Prostate gland (tissue), 2 donors: ENCODE results near the gene ACTL7A. TPM values are rescaled to one million over a fixed set of nuclear protein-coding genes. Genes with fewer than 3 reads are reported as not detected.
"Not testable (repeated sequence)": the region's sequence is repeated elsewhere in the genome, so short reads cannot be mapped to it uniquely, and the experiment has no call there.

Experiments used
- DNase-seq: peaks from one replicate; pipeline ENCODE4 v3.0.0-alpha.2; 2019; ENCODE audit warnings: low spot score
- H3K27ac ChIP-seq, 2 donors: fragments of 200-600 bp; sonication (generic); 2 replicates each; pipeline ENCODE4 v1.5.1; 2017 to 2019
- H3K27me3 ChIP-seq: fragments of 200-600 bp; sonication (generic); replicated peaks from 2 replicates; pipeline ENCODE4 v1.5.1; 2019; ENCODE audit not compliant: insufficient read depth
- H3K36me3 ChIP-seq, 2 donors: fragments of 200-600 bp; sonication (generic); 1 replicate in 1 of 2; 2 replicates in 1 of 2; pipeline versions ENCODE4 v1.5.1 to v1.8.1; 2017 to 2019
- H3K4me1 ChIP-seq: fragments of 200-600 bp; sonication (generic); replicated peaks from 2 replicates; pipeline ENCODE4 v1.5.1; 2019
- H3K4me3 ChIP-seq, 2 donors: fragments of 200-600 bp; sonication (generic); 2 replicates each; pipeline ENCODE4 v1.5.1; 2017 to 2019
- H3K9me3 ChIP-seq: fragments of 200-600 bp; sonication (generic); 2 replicates; pipeline ENCODE4 v1.5.1; 2017
- POLR2A ChIP-seq: fragments of 450-650 bp; IDR thresholded peaks from one replicate; pipeline ENCODE4 v1.6.1; 2016; ENCODE audit warnings: antibody characterized with exemption, mild to moderate bottlenecking
- POLR2AphosphoS5 ChIP-seq: sonication (generic); formaldehyde crosslinking; IDR thresholded peaks from one replicate; pipeline ENCODE4 v1.6.1; 2017; ENCODE audit warnings: antibody characterized with exemption
- WGBS: methylation state at CpG from one replicate; pipeline ENCODE4 v1.1.5; 2018; 5-methylcytosine and 5-hydroxymethylcytosine counted together
- intact Hi-C: fragments of 100-400 bp; cut with DNase I; formaldehyde crosslinking; loops from one replicate; pipeline ENCODE4 v1.14.2; 2022
- total RNA-seq, 2 donors: library from RNA; depleted of rRNA; stranded (reverse); fragments of >200 nt; gene quantifications; one replicate each; pipeline ENCODE4 v1.1.0, GENCODE V29; 2016
- TF ChIP-seq, protein P1 (sequence below), 4 experiments: fragments of 200-600 bp in 2 of 4; fragments of 450-650 bp in 2 of 4; sonication (generic) in 2 of 4; IDR thresholded peaks; 1 replicate in 3 of 4; 2 replicates in 1 of 4; pipeline ENCODE4 v1.5.1; 2016 to 2019; ENCODE audit warnings: antibody characterized with exemption in 4 of 4, mild to moderate bottlenecking in 2 of 4, moderate library complexity in 2 of 4

ACTL7A gene
- total RNA-seq, 2 donors from 2014 or later, result 10.1 TPM; not detected in 1

GRCh38 chr9:108838017-108838416, 24.0 kb upstream of the ACTL7A start:
- no peak for DNase-seq
- no peaks in the 10 kb centered on the region for H3K9me3 ChIP-seq
- H3K27me3 ChIP-seq, result no peaks in the 10 kb centered on the region
- intact Hi-C loops, result no loop called here
- TF ChIP-seq POLR2A (no peak), POLR2AphosphoS5 (no peak)
- TF ChIP-seq, protein P1, sequence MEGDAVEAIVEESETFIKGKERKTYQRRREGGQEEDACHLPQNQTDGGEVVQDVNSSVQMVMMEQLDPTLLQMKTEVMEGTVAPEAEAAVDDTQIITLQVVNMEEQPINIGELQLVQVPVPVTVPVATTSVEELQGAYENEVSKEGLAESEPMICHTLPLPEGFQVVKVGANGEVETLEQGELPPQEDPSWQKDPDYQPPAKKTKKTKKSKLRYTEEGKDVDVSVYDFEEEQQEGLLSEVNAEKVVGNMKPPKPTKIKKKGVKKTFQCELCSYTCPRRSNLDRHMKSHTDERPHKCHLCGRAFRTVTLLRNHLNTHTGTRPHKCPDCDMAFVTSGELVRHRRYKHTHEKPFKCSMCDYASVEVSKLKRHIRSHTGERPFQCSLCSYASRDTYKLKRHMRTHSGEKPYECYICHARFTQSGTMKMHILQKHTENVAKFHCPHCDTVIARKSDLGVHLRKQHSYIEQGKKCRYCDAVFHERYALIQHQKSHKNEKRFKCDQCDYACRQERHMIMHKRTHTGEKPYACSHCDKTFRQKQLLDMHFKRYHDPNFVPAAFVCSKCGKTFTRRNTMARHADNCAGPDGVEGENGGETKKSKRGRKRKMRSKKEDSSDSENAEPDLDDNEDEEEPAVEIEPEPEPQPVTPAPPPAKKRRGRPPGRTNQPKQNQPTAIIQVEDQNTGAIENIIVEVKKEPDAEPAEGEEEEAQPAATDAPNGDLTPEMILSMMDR (IDR thresholded peaks at IDR 0.05), result no peak
- no peaks in the 10 kb centered on the region for H3K4me1 ChIP-seq
- no peak overlapping the region for H3K27ac ChIP-seq
- H3K36me3 ChIP-seq, result no peaks in the 10 kb centered on the region
- H3K4me3 ChIP-seq, result no peak overlapping the region
- WGBS, result 95% methylated on average over 6 of the region's 6 CpGs

DNA sequence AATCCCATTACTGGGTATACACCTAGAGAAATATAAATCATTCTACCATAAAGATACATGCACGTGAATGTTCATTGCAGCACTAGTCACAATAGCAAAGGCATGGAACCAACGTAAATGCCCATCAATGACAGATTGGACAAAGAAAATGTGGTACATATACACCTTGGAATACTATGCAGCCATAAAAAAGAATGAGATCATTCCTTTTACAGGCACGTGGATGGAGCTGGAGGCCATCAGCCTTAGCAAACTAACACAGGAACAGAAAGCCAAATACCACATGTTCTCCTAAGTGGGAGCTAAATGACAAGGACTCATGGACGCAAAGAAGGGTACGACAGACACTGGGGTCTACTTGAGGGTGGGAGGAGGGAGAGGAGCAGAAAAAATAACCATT, 22.5 kb upstream of the ACTL7A start:
- WGBS, result 89% methylated on average over 5 of the region's 5 CpGs
- DNase-seq, H3K27ac ChIP-seq, H3K27me3 ChIP-seq, H3K4me1 ChIP-seq, intact Hi-C loops, H3K36me3 ChIP-seq, H3K4me3 ChIP-seq, H3K9me3 ChIP-seq: not testable (repeated sequence)

GRCh38 chr9:108842610-108843295, 19.3 kb upstream of the ACTL7A start:
- DNase-seq, result no peak

GRCh38 chr9:108844391-108844790, 17.7 kb upstream of the ACTL7A start:
- WGBS, result 52% methylated on average over 2 of the region's 2 CpGs
- Histone ChIP-seq H3K27me3 (no peaks in the 10 kb centered on the region), H3K36me3 (no peaks in the 10 kb centered on the region), H3K9me3 (no peaks in the 10 kb centered on the region), H3K4me1 (no peaks in the 10 kb centered on the region), H3K27ac (no peak overlapping the region), H3K4me3 (no peak overlapping the region)
- TF ChIP-seq, protein P1 (IDR thresholded peaks at IDR 0.05), result no peak
- no peak for TF ChIP-seq POLR2AphosphoS5
- no peak for TF ChIP-seq POLR2A
- intact Hi-C loops, result no loop called here
- no peak for DNase-seq

More at GRCh38 chr9:108842610-108843295, 19.3 kb upstream of the ACTL7A start:
- no peaks in the 10 kb centered on the region for H3K9me3 ChIP-seq
- 78% methylated on average over 16 of the region's 16 CpGs for WGBS
- H3K36me3 ChIP-seq, result no peaks in the 10 kb centered on the region
- H3K4me3 ChIP-seq, result no peak overlapping the region
- intact Hi-C loops, result no loop called here
- no peak overlapping the region for H3K27ac ChIP-seq
- TF ChIP-seq POLR2A (no peak), POLR2AphosphoS5 (no peak)
- TF ChIP-seq, protein P1 (IDR thresholded peaks at IDR 0.05), result no peak
- H3K4me1 ChIP-seq, result no peaks in the 10 kb centered on the region
- H3K27me3 ChIP-seq, result no peaks in the 10 kb centered on the region

DNA sequence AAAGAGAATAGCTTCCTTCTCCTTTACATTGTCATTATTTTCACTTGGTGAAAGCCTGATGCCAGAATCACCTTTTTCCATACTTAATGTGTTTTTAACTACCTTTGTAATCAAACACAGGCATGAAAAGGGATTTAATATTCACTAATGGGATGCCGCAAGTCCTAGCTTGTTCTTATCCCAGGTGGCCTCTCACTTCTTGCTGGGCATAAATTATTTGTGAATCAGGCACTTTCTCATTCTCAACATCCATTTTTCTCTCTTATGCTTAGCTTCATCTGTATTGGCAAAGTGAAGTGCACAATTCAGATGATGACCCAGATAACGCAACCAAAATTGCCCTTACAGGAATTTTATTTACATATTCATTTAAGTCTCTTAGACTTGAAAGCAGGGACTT, 17.2 kb upstream of the ACTL7A start:
- no peak for DNase-seq
- 35% methylated on average over 2 of the region's 2 CpGs for WGBS
- intact Hi-C loops, result no loop called here
- H3K9me3 ChIP-seq, result no peaks in the 10 kb centered on the region
- no peaks in the 10 kb centered on the region for H3K27me3 ChIP-seq
- H3K36me3 ChIP-seq, result no peaks in the 10 kb centered on the region
- no peak overlapping the region for H3K27ac ChIP-seq
- no peaks in the 10 kb centered on the region for H3K4me1 ChIP-seq
- TF ChIP-seq POLR2A (no peak), POLR2AphosphoS5 (no peak)
- TF ChIP-seq, protein P1 (IDR thresholded peaks at IDR 0.05), result no peak
- H3K4me3 ChIP-seq, result no peak overlapping the region
